HepG2 (cell line): ENCODE data around the gene ZBED1. TPM values are rescaled to one million over a fixed set of nuclear protein-coding genes. Genes with fewer than 3 reads are reported as not detected.
A peak's percentile ranks its signal among the peaks of the same experiment; 100 is the strongest.

Experiments
- BHLHE40 ChIP-seq: IDR thresholded peaks from 2 replicates; pipeline ENCODE4 v1.6.1; 2011; ENCODE audit warnings: low read length, improper control_type of control experiment
- FOSL1 ChIP-seq: sonication (generic); formaldehyde crosslinking; IDR thresholded peaks from 2 replicates; pipeline ENCODE4 v1.9.0; 2021; ENCODE audit warnings: missing genetic modification reagents, borderline replicate concordance
- FOSL2 ChIP-seq: sonication (generic); formaldehyde crosslinking; IDR thresholded peaks from 2 replicates; pipeline ENCODE4 v1.4.0; 2020; ENCODE audit warnings: missing genetic modification reagents
- FOXA1 ChIP-seq, 2 experiments: fragments of 450-650 bp in 1 of 2; sonication (generic) in 1 of 2; formaldehyde crosslinking in 1 of 2; IDR thresholded peaks; 2 replicates each; pipeline versions ENCODE4 v1.4.0 to v1.6.1; 2016 to 2020; ENCODE audit warnings: missing genetic modification reagents in 1 of 2
- KDM6A ChIP-seq: IDR thresholded peaks from 2 replicates; pipeline ENCODE4 v1.6.1; 2016; ENCODE audit warnings: low read depth
- MTA3 ChIP-seq: sonication (generic); formaldehyde crosslinking; IDR thresholded peaks from 2 replicates; pipeline ENCODE4 v1.4.0; 2020; ENCODE audit warnings: missing genetic modification reagents
- NAIF1 ChIP-seq: sonication (generic); formaldehyde crosslinking; IDR thresholded peaks from 2 replicates; pipeline ENCODE4 v1.5.0; 2020; ENCODE audit warnings: mild to moderate bottlenecking, missing genetic modification reagents, borderline replicate concordance
- SOX5 ChIP-seq: IDR thresholded peaks from 2 replicates; pipeline ENCODE4 v1.6.1; 2016; ENCODE audit warnings: borderline replicate concordance
- SP140L ChIP-seq: sonication (generic); formaldehyde crosslinking; IDR thresholded peaks from 2 replicates; pipeline ENCODE4 v1.4.0; 2020; ENCODE audit warnings: missing genetic modification reagents, borderline replicate concordance
- ZNF224 ChIP-seq: sonication (generic); formaldehyde crosslinking; IDR thresholded peaks from 2 replicates; pipeline ENCODE4 v1.5.0; 2020; ENCODE audit warnings: mild to moderate bottlenecking, missing genetic modification reagents
- ZNF354B ChIP-seq: sonication (generic); formaldehyde crosslinking; IDR thresholded peaks from 2 replicates; pipeline ENCODE4 v1.8.0; 2022; ENCODE audit warnings: mild to moderate bottlenecking, missing genetic modification reagents
- ZNF446 ChIP-seq: sonication (generic); formaldehyde crosslinking; IDR thresholded peaks from 2 replicates; pipeline ENCODE4 v1.5.0; 2020; ENCODE audit warnings: mild to moderate bottlenecking, missing genetic modification reagents
- ZNF543 ChIP-seq: sonication (generic); formaldehyde crosslinking; IDR thresholded peaks from 2 replicates; pipeline ENCODE4 v1.4.0; 2020; ENCODE audit warnings: mild to moderate bottlenecking, missing genetic modification reagents
- ZNF577 ChIP-seq: sonication (generic); formaldehyde crosslinking; IDR thresholded peaks from 2 replicates; pipeline ENCODE4 v1.4.0; 2020; ENCODE audit warnings: mild to moderate bottlenecking, low read depth, missing genetic modification reagents, borderline replicate concordance
- ZNF878 ChIP-seq: sonication (generic); formaldehyde crosslinking; IDR thresholded peaks from 2 replicates; pipeline ENCODE4 v1.8.1; 2023; ENCODE audit warnings: mild to moderate bottlenecking, missing genetic modification reagents, moderate library complexity
- ZSCAN30 ChIP-seq: sonication (generic); formaldehyde crosslinking; IDR thresholded peaks from 2 replicates; pipeline ENCODE4 v1.5.0; 2020; ENCODE audit warnings: mild to moderate bottlenecking, missing genetic modification reagents
- polyA plus RNA-seq, 8 experiments: library from polyadenylated mRNA; depleted of rRNA in 3 of 8; stranded (reverse) in 7 of 8; unstranded in 1 of 8; fragments of >200 nt; fragmentation: Illumina TruSeq in 4 of 8; extraction: Trizol in 4 of 8; gene quantifications; 2 replicates each; pipeline versions ENCODE4 v1.2.1 to v1.2.3, GENCODE V29; 2011 to 2016; ENCODE audit warnings: low read depth in 4 of 8, missing spikeins in 1 of 8, mixed read lengths in 1 of 8; ENCODE audit not compliant: insufficient read depth in 1 of 8
- total RNA-seq, 5 experiments: library from RNA; depleted of rRNA; stranded (reverse); fragments of >200 nt; fragmentation: Illumina TruSeq; extraction: Trizol; gene quantifications; 2 replicates each; pipeline ENCODE4 v1.2.3, GENCODE V29; 2016; ENCODE audit warnings: low read depth in 1 of 5
- TF ChIP-seq, protein P1 (sequence below): sonication (generic); formaldehyde crosslinking; IDR thresholded peaks from 2 replicates; pipeline ENCODE4 v1.5.0; 2020; ENCODE audit warnings: mild to moderate bottlenecking, missing genetic modification reagents, borderline replicate concordance
- TF ChIP-seq, protein P2 (sequence below): sonication (generic); formaldehyde crosslinking; IDR thresholded peaks from 2 replicates; pipeline ENCODE4 v1.8.1; 2023; ENCODE audit warnings: mild to moderate bottlenecking, moderate library complexity, missing genetic modification reagents
- TF ChIP-seq, protein P3 (sequence below): sonication (generic); formaldehyde crosslinking; IDR thresholded peaks from 2 replicates; pipeline ENCODE4 v1.5.0; 2020; ENCODE audit warnings: missing genetic modification reagents, mild to moderate bottlenecking, borderline replicate concordance
- TF ChIP-seq, protein P4 (sequence below): fragments of 450-650 bp; IDR thresholded peaks from 2 replicates; pipeline ENCODE4 v1.6.1; 2016
- TF ChIP-seq, protein P5 (sequence below): IDR thresholded peaks from 2 replicates; pipeline ENCODE4 v1.6.1; 2016; ENCODE audit warnings: low read depth

ZBED1 gene
- total and polyA plus RNA-seq, 2 of the 13 experiments (the other 11 are each of a cell fraction or from before 2014, with no cell fraction given), result 20.0 to 29.8 TPM

DNA sequence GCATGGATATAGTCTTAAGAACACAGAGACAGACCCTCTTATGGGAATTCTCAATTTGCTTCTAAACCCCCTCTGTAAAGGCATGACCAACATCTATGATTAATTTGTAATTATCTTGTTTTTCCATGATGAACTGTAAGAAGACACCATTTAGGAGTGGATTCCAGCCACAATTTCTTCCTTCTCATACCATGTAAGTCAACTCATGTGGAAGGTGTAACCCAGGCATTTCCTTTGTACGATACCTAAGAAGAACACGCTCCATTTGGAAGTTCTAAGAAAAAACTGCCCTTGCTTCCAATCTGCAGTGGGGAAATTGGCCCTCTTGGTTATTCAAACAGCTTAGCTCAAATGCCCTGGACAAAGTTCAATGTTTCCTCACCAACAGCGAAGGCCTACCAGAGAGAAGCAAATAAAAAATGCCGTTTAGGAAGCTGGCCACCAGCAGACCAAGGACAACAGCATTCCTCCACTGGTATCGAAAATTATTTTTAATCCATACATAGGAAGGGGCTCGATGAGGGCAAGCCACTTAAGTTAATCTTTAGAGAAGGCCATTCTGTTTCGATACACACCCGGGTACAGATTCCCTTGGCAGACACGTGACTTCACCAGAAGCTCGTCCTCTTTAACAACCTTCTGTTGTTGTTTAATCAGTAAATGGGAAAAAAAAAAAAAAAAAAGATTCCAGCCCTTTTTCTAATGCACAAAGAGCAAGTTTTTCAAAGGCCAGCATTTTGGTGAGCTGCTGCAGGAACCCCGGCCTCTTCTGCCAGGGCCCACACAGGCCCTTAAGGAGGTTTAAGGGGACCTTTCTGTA, 2.6 kb downstream of the ZBED1 start (continued):
- TF ChIP-seq, protein P1, sequence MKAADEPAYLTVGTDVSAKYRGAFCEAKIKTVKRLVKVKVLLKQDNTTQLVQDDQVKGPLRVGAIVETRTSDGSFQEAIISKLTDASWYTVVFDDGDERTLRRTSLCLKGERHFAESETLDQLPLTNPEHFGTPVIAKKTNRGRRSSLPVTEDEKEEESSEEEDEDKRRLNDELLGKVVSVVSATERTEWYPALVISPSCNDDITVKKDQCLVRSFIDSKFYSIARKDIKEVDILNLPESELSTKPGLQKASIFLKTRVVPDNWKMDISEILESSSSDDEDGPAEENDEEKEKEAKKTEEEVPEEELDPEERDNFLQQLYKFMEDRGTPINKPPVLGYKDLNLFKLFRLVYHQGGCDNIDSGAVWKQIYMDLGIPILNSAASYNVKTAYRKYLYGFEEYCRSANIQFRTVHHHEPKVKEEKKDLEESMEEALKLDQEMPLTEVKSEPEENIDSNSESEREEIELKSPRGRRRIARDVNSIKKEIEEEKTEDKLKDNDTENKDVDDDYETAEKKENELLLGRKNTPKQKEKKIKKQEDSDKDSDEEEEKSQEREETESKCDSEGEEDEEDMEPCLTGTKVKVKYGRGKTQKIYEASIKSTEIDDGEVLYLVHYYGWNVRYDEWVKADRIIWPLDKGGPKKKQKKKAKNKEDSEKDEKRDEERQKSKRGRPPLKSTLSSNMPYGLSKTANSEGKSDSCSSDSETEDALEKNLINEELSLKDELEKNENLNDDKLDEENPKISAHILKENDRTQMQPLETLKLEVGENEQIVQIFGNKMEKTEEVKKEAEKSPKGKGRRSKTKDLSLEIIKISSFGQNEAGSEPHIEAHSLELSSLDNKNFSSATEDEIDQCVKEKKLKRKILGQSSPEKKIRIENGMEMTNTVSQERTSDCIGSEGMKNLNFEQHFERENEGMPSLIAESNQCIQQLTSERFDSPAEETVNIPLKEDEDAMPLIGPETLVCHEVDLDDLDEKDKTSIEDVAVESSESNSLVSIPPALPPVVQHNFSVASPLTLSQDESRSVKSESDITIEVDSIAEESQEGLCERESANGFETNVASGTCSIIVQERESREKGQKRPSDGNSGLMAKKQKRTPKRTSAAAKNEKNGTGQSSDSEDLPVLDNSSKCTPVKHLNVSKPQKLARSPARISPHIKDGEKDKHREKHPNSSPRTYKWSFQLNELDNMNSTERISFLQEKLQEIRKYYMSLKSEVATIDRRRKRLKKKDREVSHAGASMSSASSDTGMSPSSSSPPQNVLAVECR (CRISPR knock-in tag), result no peak; the same call in 1 of the 2 replicates
- no peak for TF ChIP-seq SP140L (CRISPR knock-in tag)
- TF ChIP-seq NAIF1 (CRISPR knock-in tag), result 0 out of 2 replicates have a peak, but pooled peaks have one; percentile 59
- no peak for TF ChIP-seq FOSL1 (CRISPR knock-in tag)
- TF ChIP-seq FOXA1 (IDR thresholded peaks at IDR 0.05), result no peak
- TF ChIP-seq FOXA1 (CRISPR knock-in tag; IDR thresholded peaks at IDR 0.05), result peak; percentile 23; the same call in 1 of the 2 replicates
- TF ChIP-seq FOSL2 (CRISPR knock-in tag), result peak; percentile 63
- peak; percentile 18; the same call in 1 of the 2 replicates for TF ChIP-seq SOX5 (CRISPR knock-in tag)
- TF ChIP-seq ZNF224 (CRISPR knock-in tag), result no peak
- no peak for TF ChIP-seq ZNF577 (CRISPR knock-in tag)
- TF ChIP-seq, protein P2, sequence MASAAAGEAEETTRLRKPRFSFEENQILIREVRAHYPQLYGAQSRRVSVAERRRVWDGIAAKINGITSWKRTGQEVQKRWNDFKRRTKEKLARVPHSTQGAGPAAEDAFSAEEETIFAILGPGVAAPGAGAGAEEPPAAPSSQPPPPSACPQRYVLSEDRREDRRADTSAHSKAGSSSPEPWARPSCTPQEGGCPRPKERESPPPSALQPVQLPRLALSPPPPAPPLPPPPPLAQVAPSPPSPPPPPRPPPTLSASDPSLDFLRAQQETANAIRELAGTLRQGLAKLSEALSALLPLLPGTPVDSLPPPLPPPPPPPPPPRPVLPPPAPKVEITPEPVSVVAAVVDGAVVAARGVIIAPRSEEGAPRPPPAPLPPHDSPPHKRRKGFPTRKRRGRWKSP (CRISPR knock-in tag), result no peak
- 0 out of 2 replicates have a peak, but pooled peaks have one; percentile 28 for TF ChIP-seq ZSCAN30 (CRISPR knock-in tag)
- TF ChIP-seq, protein P3, sequence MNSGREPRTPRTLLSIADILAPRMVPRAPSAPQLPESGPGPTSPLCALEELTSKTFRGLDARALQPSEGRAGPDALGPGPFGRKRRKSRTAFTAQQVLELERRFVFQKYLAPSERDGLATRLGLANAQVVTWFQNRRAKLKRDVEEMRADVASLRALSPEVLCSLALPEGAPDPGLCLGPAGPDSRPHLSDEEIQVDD (CRISPR knock-in tag), result no peak
- TF ChIP-seq BHLHE40, result peak; percentile 63
- TF ChIP-seq, protein P4, sequence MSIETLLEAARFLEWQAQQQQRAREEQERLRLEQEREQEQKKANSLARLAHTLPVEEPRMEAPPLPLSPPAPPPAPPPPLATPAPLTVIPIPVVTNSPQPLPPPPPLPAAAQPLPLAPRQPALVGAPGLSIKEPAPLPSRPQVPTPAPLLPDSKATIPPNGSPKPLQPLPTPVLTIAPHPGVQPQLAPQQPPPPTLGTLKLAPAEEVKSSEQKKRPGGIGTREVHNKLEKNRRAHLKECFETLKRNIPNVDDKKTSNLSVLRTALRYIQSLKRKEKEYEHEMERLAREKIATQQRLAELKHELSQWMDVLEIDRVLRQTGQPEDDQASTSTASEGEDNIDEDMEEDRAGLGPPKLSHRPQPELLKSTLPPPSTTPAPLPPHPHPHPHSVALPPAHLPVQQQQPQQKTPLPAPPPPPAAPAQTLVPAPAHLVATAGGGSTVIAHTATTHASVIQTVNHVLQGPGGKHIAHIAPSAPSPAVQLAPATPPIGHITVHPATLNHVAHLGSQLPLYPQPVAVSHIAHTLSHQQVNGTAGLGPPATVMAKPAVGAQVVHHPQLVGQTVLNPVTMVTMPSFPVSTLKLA, result no peak
- TF ChIP-seq, protein P5, sequence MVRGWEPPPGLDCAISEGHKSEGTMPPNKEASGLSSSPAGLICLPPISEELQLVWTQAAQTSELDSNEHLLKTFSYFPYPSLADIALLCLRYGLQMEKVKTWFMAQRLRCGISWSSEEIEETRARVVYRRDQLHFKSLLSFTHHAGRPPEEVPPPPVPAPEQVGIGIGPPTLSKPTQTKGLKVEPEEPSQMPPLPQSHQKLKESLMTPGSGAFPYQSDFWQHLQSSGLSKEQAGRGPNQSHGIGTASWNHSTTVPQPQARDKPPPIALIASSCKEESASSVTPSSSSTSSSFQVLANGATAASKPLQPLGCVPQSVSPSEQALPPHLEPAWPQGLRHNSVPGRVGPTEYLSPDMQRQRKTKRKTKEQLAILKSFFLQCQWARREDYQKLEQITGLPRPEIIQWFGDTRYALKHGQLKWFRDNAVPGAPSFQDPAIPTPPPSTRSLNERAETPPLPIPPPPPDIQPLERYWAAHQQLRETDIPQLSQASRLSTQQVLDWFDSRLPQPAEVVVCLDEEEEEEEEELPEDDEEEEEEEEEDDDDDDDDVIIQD (CRISPR knock-in tag), result peak; percentile 47; the same call in 1 of the 2 replicates
- no peak for TF ChIP-seq ZNF543 (CRISPR knock-in tag)
- TF ChIP-seq KDM6A (CRISPR knock-in tag), result peak; percentile 87
- no peak for TF ChIP-seq ZNF446
- no peak for TF ChIP-seq ZNF878 (CRISPR knock-in tag)
- no peak for TF ChIP-seq ZNF354B (CRISPR knock-in tag)
- TF ChIP-seq MTA3 (CRISPR knock-in tag), result no peak
